ENCODE results near the gene FAM151A. TPM values are rescaled to one million over a fixed set of nuclear protein-coding genes. Genes with fewer than 3 reads are reported as not detected.

Gene FAM151A
- total RNA-seq, 1 donor from 2014 or later = not detected

GRCh38 chr1:54575161-54575560 is 48.2 kb downstream of the FAM151A start:
- no peaks in the 10 kb centered on the region for H3K4me1 Mint-ChIP-seq (ENCODE audit: low read depth)
- no peaks in the 10 kb centered on the region for H3K27me3 Mint-ChIP-seq (ENCODE audit: low read depth)
- no peaks in the 10 kb centered on the region for H3K9me3 Mint-ChIP-seq
- DNase-seq (ENCODE audit: low spot score) = no peak
- no peak overlapping the region for H3K4me3 Mint-ChIP-seq (ENCODE audit: low read depth)
- intact Hi-C loops (cut with micrococcal nuclease) = no loop called here
- no peak overlapping the region for H3K27ac Mint-ChIP-seq
- no peaks in the 10 kb centered on the region for H3K36me3 Mint-ChIP-seq (ENCODE audit: low read depth)

- intact Hi-C loops (cut with micrococcal nuclease) = no loop called here
- Mint-ChIP-seq H3K9me3 (no peaks in the 10 kb centered on the region), H3K27me3 (ENCODE audit: low read depth) (no peaks in the 10 kb centered on the region), H3K4me3 (ENCODE audit: low read depth) (no peak overlapping the region), H3K27ac (no peak overlapping the region), H3K4me1 (ENCODE audit: low read depth) (no peaks in the 10 kb centered on the region), H3K36me3 (ENCODE audit: low read depth) (no peaks in the 10 kb centered on the region)
- DNase-seq (ENCODE audit: low spot score) = no peak
Measured at GRCh38 chr1:54574158-54574778, 49.1 kb downstream of the FAM151A start.

GRCh38 chr1:54572542-54572850 is 50.8 kb downstream of the FAM151A start:
- DNase-seq (ENCODE audit: low spot score) = no peak
- H3K4me3 Mint-ChIP-seq (ENCODE audit: low read depth) = no peak overlapping the region
- no peak overlapping the region for H3K27ac Mint-ChIP-seq
- H3K9me3 Mint-ChIP-seq = no peaks in the 10 kb centered on the region
- intact Hi-C loops (cut with micrococcal nuclease) = no loop called here
- no peaks in the 10 kb centered on the region for H3K4me1 Mint-ChIP-seq (ENCODE audit: low read depth)
- H3K36me3 Mint-ChIP-seq (ENCODE audit: low read depth) = no peaks in the 10 kb centered on the region
- H3K27me3 Mint-ChIP-seq (ENCODE audit: low read depth) = no peaks in the 10 kb centered on the region

- Mint-ChIP-seq H3K4me3 (ENCODE audit: low read depth) (no peak overlapping the region), H3K27ac (no peak overlapping the region), H3K27me3 (ENCODE audit: low read depth) (no peaks in the 10 kb centered on the region), H3K9me3 (no peaks in the 10 kb centered on the region), H3K4me1 (ENCODE audit: low read depth) (no peaks in the 10 kb centered on the region), H3K36me3 (ENCODE audit: low read depth) (no peaks in the 10 kb centered on the region)
- intact Hi-C loops (cut with micrococcal nuclease) = no loop called here
- DNase-seq (ENCODE audit: low spot score) = no peak
Measured at GRCh38 chr1:54571803-54572541, 51.4 kb downstream of the FAM151A start.

GRCh38 chr1:54571326-54571725 is 52.0 kb downstream of the FAM151A start:
- Mint-ChIP-seq H3K4me1 (ENCODE audit: low read depth) (no peaks in the 10 kb centered on the region), H3K27ac (no peak overlapping the region), H3K27me3 (ENCODE audit: low read depth) (no peaks in the 10 kb centered on the region), H3K36me3 (ENCODE audit: low read depth) (no peaks in the 10 kb centered on the region), H3K4me3 (ENCODE audit: low read depth) (no peak overlapping the region), H3K9me3 (no peaks in the 10 kb centered on the region)
- intact Hi-C loops (cut with micrococcal nuclease) = no loop called here
- no peak for DNase-seq (ENCODE audit: low spot score)

GRCh38 chr1:54570161-54570560 is 53.2 kb downstream of the FAM151A start:
- no peak for DNase-seq (ENCODE audit: low spot score)
- Mint-ChIP-seq H3K36me3 (ENCODE audit: low read depth) (no peaks in the 10 kb centered on the region), H3K4me1 (ENCODE audit: low read depth) (no peaks in the 10 kb centered on the region)

GRCh38 chr1:54569339-54569738 is 54.0 kb downstream of the FAM151A start:
- H3K4me3 Mint-ChIP-seq (ENCODE audit: low read depth) = no peak overlapping the region
- no peaks in the 10 kb centered on the region for H3K36me3 Mint-ChIP-seq (ENCODE audit: low read depth)
- no peaks in the 10 kb centered on the region for H3K27me3 Mint-ChIP-seq (ENCODE audit: low read depth)
- intact Hi-C loops (cut with micrococcal nuclease) = no loop called here
- no peak overlapping the region for H3K27ac Mint-ChIP-seq
- H3K4me1 Mint-ChIP-seq (ENCODE audit: low read depth) = no peaks in the 10 kb centered on the region
- H3K9me3 Mint-ChIP-seq = no peaks in the 10 kb centered on the region
- no peak for DNase-seq (ENCODE audit: low spot score)

More at GRCh38 chr1:54570161-54570560, 53.2 kb downstream of the FAM151A start:
- intact Hi-C loops (cut with micrococcal nuclease) = no loop called here
- no peaks in the 10 kb centered on the region for H3K27me3 Mint-ChIP-seq (ENCODE audit: low read depth)
- no peak overlapping the region for H3K4me3 Mint-ChIP-seq (ENCODE audit: low read depth)
- no peak overlapping the region for H3K27ac Mint-ChIP-seq
- no peaks in the 10 kb centered on the region for H3K9me3 Mint-ChIP-seq

- Mint-ChIP-seq H3K4me3 (ENCODE audit: low read depth) (no peak overlapping the region), H3K9me3 (no peaks in the 10 kb centered on the region), H3K4me1 (ENCODE audit: low read depth) (no peaks in the 10 kb centered on the region), H3K27me3 (ENCODE audit: low read depth) (no peaks in the 10 kb centered on the region), H3K36me3 (ENCODE audit: low read depth) (no peaks in the 10 kb centered on the region), H3K27ac (no peak overlapping the region)
- DNase-seq (ENCODE audit: low spot score) = no peak
- intact Hi-C loops (cut with micrococcal nuclease) = no loop called here
Measured at GRCh38 chr1:54567961-54568360, 55.4 kb downstream of the FAM151A start.

GRCh38 chr1:54566438-54567141 is 56.7 kb downstream of the FAM151A start:
- H3K36me3 Mint-ChIP-seq (ENCODE audit: low read depth) = no peaks in the 10 kb centered on the region
- H3K27me3 Mint-ChIP-seq (ENCODE audit: low read depth) = no peaks in the 10 kb centered on the region
- no peak for DNase-seq (ENCODE audit: low spot score)
- no peak overlapping the region for H3K4me3 Mint-ChIP-seq (ENCODE audit: low read depth)
- no peaks in the 10 kb centered on the region for H3K4me1 Mint-ChIP-seq (ENCODE audit: low read depth)
- H3K27ac Mint-ChIP-seq = no peak overlapping the region
- H3K9me3 Mint-ChIP-seq = no peaks in the 10 kb centered on the region
- intact Hi-C loops (cut with micrococcal nuclease) = no loop called here

- Mint-ChIP-seq H3K27me3 (ENCODE audit: low read depth) (no peaks in the 10 kb centered on the region), H3K4me1 (ENCODE audit: low read depth) (no peaks in the 10 kb centered on the region), H3K36me3 (ENCODE audit: low read depth) (no peaks in the 10 kb centered on the region), H3K4me3 (ENCODE audit: low read depth) (no peak overlapping the region), H3K9me3 (no peaks in the 10 kb centered on the region), H3K27ac (no peak overlapping the region)
- DNase-seq (ENCODE audit: low spot score) = no peak
- intact Hi-C loops (cut with micrococcal nuclease) = no loop called here
Measured at GRCh38 chr1:54565113-54565501, 58.2 kb downstream of the FAM151A start.

- Mint-ChIP-seq H3K4me3 (ENCODE audit: low read depth) (no peak overlapping the region), H3K9me3 (no peaks in the 10 kb centered on the region), H3K27me3 (ENCODE audit: low read depth) (no peaks in the 10 kb centered on the region), H3K4me1 (ENCODE audit: low read depth) (no peaks in the 10 kb centered on the region), H3K36me3 (ENCODE audit: low read depth) (no peaks in the 10 kb centered on the region), H3K27ac (no peak overlapping the region)
- intact Hi-C loops (cut with micrococcal nuclease) = no loop called here
- no peak for DNase-seq (ENCODE audit: low spot score)
Measured at GRCh38 chr1:54564312-54565112, 58.8 kb downstream of the FAM151A start.

GRCh38 chr1:54559771-54560231 is 63.5 kb downstream of the FAM151A start:
- Mint-ChIP-seq H3K4me3 (ENCODE audit: low read depth) (no peak overlapping the region), H3K36me3 (ENCODE audit: low read depth) (no peaks in the 10 kb centered on the region), H3K27ac (no peak overlapping the region), H3K4me1 (ENCODE audit: low read depth) (no peaks in the 10 kb centered on the region), H3K9me3 (peaks cover 6% of the 10 kb centered on the region), H3K27me3 (ENCODE audit: low read depth) (peaks cover 4% of the 10 kb centered on the region)
- no peak for DNase-seq (ENCODE audit: low spot score)
- intact Hi-C loops (cut with micrococcal nuclease) = no loop called here

Measured in activated T-helper 2 cell treated with anti-CD3 and anti-CD28 coated beads, Interferon-gamma antibody, Interleukin-2, Interleukin-4, amounts not matched to agents 10 μg/mL and 5 μg/mL and 100 μg/mL, durations not matched to agents 14 hours and 24 hours and 36 hours (primary cell).